Stimulated activated CD4-positive, alpha-beta T cell treated with anti-CD3 and anti-CD28 coated beads, Interleukin-1b, Interleukin-23, amount 100 ng/mL, for 48 hours (primary cell): ENCODE data around the gene ZACN.
"Not testable (repeated sequence)": the region's sequence is repeated elsewhere in the genome, so short reads cannot be mapped to it uniquely, and the experiment has no call there.

Experiments
- DNase-seq: peaks from one replicate; pipeline ENCODE4 v3.0.0-alpha.2; 2020

The ZACN gene

DNA sequence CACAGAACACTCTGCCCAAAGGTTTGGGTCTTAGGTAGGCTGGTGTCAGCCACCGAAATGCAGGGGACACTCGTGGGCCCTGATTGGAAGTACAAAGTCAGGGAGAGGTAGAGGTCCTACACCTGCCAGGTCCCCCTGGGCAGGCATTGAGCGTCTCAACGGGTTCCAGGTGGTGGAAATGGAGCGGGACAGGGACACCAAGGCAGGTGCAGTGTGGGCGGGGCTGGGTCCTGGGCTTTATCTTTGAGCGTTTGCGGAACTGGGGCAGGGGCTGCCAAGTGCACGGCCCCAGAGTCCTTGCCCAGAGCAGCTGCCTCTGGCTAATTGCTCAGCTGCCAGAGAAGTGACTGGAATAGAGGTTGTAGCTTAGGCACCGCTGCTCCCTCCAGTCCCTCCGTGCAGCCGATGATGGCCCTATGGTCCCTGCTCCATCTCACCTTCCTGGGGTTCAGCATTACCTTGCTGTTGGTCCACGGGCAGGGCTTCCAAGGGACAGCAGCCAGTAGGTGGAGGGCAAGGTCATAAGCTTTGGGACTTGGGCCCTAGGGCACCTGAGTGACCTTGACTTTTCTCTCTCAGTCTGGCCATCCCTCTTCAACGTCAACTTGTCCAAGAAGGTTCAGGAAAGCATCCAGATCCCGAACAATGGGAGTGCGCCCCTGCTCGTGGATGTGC, at the start of gene ZACN:
Gene ZACN, plus strand, starts transcription at position 323 of the 675 bp plus-strand sequence. Its CDS starts 83 bp downstream, at position 406.
- no peak for DNase-seq

DNA sequence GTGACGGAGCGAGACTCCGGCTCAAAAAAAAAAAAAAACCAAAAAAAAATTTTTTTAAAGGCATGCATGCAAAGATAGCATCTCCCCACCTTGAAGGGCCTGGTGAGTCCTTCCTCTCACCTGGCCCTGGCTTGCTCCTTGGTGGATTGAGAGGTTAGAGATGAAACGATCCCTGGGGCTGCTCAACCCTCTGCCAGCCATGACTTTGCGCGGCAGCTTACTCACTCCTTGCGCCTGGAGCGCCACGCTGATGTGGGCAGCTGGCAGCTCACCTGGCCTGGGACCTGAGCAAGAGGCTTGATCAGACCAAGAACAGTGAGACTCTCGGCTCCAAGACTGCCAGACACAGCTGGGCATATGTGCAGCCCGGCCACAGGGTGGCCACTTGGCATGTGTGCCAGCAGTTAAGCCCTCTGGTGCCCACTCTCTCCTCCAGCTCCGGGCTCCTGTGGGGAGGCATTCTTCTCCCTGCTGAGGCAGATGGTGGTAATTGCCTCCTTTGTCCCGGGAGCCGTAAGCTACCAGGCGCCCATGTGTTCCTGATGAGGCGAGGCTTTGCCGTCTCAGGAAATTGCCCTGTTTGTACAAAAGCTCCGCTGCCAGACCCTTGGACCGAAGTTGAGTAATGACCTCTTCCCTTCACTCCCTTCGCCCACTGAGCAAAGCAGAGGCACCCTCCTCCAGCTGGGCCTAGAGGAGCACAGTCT, 46.8 kb upstream of the ZACN start:
- no peak for DNase-seq

DNA sequence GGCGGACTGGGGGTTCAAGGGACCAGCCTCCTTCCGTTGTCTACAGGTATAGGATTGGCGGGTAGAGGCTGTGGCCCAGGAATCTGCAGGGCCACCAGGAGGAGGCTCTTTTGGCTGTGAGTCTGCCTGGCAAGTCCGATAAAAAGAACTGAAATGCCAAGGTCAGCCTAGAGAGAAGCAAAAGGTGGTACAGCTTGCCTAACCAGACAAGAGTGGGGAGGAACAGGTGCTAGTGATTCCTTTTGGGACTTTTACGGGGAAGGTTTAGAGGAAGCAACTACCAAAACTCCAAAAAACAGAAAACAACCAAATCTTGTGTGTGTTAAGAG, 46.2 kb upstream of the ZACN start:
- DNase-seq = no peak

DNA sequence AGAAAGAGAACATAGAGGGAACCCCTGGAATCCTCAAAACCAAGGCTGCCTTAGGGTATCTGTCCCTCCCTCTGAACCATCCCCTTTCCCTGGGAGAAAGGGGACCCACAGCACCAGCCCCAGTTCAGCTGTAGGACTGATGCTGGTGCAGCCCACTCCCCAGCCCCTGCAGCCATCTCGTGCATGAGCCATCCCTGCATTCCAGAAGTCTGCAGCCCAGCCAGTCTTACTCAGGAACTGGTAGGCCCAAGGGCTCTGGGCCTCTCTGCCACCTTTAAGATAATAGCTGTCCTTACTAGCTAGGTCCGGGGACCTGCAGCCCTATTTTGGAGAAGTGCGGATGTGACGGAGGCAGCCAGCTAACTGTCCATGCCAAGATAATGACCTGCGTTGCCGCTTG, 45.8 kb upstream of the ZACN start:
- no peak for DNase-seq

DNA sequence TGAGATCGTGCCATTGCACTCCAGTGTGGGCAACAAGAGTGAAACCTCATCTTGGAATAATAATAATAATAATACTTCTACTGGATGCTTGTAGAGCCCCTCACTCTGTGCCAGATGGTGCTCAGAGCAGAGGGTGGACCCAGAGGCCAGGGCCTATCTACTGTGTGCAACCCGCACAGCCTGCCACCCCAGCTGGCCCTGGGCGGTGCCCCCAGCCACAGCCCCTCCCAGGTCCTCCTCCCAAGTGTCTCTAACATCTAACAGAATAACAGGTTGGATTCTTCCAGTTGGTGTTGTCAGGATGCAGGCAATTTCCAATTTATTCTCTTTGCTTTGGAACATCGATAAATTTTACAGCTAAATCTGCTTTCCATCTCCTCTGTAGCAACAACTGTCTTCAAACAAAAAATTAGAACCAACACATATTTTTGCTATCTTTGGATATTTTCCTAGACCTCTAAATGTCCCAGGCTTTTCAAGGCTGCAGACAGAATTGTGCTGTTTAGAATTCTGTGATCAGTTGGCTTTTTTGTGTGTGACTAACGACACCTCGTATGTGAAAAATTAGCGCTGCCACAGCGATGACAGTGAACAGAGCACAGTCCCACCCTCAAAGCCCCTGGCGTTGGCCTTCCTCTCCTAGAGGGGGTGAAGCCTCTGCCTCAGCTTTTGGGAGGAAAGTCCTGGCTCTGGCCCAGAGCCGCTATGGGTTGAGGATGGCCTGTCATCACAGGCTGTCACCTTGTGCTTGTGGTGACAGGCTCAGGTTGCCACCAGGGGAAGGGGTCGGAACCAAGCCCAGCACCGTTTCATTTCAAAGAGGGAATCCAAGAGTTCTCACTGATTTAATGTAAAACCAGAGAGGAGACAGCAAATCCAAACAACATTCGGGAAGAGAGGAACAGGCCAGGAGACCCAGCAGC, 44.3 kb upstream of the ZACN start:
- no peak for DNase-seq

DNA sequence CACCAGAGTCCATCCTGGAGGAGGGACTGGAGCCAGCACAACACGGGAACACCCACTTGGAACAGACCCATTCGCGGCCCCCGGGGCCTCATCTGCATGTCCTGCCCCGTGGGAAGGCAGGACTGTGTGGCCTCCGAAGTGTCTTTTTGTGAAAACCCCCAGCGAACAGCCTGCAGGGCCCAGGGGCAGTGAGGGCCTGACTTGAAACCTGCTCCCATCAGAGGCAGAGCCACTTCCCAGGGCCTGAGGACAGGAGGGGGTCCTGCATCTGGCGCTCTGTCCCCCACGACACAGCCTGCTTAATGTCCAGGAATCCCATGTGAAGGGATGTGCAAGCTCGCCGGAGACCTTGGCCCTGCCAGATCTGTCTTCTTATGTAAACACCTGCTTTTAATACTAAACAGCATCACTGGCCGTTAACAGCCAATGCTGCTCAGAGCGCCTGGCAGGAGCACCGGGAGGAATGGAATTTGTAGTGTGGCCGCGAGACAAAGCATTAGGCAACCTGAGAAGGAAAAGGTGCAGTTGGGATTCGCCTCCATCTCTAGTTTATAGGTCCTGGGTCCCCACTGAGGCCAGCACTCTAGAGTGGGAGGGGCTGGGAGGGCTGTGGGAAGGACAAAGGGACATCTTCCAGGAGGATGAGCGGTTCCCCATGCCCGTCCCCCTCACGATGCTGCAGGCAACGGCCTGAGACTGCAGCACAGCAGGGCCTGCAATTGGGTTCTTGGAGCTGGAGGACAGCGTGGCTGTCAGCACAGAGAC, 42.3 kb upstream of the ZACN start:
- DNase-seq = no peak

DNA sequence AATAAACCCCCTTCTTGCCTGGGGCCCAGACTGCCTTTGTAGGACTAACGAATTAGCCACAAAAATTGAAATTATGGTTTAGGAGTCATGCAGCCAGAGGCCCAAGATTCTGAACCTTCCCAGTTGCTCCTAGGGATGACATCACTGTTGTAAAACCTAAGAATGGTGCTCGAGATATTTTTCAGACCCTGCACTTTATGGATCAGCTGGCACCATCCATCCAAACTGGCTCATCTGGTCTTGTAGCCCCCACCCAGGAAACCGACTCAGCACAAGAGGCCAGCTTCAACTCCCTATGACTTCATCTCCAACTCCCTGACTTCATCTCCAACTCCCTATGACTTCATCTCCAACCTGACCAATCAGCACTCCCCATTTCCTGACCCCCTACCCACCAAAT, 40.9 kb upstream of the ZACN start:
- DNase-seq = no peak

DNA sequence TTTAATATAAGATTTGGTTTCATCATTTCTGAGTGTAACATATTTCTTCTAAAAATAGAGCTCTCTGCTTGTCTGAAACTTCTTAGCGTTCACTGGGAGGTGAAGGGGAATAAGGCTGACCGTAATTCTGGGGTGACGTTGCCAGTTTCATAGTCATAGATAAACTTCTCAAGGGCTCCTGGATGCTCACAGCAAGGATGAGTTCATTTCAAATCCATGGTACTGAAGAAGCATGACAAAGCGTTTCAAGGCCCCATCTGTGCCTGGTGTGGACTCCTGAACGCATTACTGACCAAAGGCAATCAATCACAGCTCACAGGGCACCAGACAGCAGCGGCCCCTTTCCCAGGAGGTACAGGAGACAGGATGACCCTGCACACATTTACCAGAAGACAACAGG, 39.9 kb upstream of the ZACN start:
- no peak for DNase-seq

DNA sequence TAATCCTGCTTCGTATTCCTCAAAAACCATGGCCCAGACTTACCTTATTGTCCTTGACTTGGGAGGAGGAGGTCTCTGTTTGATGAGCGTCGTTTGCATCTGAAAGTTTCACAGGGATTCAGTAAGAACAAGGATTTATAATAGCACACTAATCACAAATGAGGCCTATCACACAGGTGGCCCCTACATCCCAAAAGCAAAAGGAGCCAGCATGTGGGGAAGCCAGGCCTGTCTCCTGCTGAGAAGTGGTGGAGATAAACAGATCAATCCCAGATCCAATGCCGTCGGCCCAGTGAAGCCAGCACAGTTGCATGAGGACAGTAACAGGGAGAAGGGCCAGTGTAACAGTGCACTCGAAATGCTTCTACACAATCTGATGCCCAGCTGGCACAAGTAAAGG, 38.6 kb upstream of the ZACN start:
- DNase-seq = no peak

DNA sequence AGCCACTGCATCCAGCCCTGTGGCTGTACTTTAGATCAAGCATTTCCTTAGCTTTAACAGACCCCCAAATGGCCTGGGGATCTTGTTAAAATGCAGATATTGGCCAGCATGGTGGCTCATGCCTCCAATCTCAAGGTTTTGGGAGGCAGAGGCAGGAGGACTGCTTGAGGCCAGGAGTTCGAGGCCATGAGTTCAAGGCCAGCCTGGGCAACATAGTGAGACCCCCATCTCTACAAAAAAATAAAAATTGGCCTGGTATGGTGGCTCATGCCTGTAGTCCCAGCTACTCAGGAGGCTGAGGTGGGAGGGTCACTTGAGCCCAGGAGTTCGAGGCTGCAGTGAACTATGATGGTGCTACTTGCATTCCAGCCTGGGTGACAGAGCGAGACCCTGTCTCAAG, 36.1 kb upstream of the ZACN start:
- DNase-seq = not testable (repeated sequence)

DNA sequence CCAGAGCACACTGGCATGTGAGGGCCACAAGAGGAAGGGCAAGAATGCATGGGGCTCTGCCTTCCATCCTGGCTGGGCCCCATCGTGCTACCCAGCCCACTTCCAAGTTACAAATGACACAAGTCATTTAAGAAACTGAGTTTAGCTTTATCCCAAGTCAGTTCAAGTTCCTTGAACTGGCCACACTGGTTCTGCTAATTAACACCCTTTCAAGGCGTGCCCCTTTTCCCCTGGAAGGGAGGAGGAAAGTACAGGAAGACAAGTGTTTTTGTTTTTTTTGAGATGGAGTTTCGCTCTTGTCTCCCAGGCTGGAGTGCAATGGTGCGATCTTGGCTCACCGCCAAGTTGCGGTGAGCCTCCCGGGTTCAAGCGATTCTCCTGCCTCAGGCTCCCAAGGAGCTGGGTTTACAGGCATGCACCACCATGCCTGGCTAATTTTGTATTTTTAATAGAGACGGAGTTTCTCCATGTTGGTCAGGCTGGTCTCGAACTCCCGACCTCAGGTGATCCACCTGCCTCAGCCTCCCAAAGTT, 34.4 kb upstream of the ZACN start:
- DNase-seq = not testable (repeated sequence)

DNA sequence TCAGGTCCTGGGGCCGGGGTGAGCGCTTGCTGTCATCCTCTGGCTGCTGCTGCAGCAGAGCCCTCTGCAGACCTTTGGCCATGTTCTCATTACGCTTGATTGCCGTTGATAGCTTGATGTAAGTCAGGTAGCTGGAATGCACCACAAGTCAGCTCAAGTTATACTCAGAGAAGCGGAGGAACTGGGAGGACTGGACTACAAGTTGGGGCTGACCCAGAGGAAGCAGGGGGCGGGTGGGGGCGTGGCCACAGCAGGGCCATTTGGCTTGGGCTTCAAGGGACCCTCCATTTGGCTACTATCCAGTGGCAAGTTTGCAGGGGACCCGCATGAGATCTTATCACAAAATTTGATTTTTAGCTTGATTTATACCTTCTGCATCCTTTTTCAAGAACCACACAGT, 32.9 kb upstream of the ZACN start:
- no peak for DNase-seq

DNA sequence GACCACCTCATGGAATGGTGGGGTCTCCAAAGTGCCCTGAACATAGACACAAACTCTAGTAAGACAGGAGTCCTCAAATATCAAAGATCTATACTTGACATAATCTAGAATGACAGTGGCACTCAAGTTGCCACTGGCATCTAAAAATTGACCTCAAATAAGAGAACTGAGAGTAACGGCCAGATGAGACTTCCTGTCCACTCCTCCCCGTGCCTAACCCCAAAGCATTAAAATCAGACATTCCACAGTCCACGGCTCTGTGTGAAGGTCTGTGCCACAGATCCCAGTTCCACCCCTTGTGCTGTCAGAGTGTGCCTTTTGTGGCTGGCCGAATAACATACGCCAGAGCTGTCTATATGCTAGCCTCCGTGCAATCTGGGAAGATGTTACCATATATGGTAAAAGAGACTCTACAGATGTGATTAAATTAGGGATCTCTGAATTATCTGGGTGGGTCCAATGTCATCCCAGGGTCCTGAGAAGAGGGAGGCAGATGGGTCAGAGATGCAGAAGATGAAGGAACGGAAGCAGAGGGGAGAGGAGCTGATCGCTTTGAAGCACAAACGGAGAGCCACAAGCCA, 30.9 kb upstream of the ZACN start:
- DNase-seq = no peak

DNA sequence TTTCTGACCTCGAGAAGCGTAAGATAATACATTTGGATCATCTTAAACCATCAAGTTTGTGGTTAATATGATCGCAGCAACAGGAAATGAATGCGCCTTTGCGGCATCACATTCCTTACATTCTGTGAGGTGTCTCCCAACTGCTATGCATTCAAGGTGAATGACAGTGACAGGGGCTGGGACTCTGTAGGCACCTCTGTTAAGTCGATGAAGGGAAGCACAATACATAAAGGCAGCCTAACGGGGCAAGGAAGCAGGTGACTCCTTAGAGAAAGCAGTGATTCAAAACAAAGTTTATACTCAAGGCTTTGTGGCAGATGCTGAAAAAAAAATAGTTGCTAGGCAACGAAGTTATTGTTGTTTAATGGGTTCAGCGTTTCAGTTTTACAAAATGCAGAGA, 30.3 kb upstream of the ZACN start:
- no peak for DNase-seq

DNA sequence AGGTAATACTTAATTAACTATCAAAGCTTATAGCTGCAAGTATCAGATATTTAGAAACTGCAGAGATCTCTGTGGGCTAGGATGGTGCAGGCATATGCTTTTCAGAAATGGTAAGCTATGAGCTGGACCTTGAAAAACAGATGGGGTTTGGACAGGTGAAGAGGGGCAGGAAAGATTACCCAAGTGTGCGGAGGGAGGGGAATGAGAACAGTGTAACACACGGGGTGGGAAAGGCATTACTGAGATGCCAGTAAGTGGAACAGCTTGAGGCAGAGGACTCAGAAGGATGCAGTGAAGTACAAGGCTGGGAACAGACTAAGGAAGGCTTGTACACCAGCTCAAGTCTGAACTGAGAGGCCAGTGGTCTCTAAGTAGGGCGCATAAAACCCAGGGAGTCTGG, 29.7 kb upstream of the ZACN start:
- DNase-seq = no peak

DNA sequence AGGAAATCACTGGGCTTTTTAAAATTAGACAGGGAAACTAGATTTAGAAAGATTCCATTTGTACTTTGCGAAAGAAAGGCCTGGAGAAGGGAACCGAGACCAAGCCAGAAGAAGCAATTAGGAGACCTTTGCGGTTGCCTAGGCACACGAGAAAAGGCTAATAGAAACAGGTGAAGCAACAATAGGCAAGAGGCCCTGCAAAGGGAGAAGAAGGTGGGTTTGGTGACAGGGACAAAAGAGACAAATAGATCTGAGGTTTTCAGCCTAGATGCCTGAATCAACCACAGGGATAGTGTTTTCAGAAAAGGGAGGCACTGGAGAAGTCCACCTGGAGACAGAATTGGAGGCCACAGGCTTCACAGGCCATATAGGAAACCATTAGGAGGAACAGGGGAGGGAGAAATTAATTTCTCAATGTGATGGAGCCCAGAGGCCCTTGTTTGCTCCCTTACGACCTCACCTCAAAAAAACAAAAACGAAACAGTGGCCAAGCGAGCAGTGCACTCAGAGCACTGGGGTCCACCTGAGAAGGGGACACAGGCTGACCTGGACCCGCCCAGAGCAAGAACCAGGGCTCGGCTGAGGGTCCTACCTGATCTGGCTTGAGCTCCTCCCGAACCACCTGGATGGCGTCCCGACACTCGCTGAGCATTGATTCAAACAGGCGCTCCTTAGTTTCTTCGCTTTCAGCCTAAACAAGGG, 29.0 kb upstream of the ZACN start:
- DNase-seq = no peak

DNA sequence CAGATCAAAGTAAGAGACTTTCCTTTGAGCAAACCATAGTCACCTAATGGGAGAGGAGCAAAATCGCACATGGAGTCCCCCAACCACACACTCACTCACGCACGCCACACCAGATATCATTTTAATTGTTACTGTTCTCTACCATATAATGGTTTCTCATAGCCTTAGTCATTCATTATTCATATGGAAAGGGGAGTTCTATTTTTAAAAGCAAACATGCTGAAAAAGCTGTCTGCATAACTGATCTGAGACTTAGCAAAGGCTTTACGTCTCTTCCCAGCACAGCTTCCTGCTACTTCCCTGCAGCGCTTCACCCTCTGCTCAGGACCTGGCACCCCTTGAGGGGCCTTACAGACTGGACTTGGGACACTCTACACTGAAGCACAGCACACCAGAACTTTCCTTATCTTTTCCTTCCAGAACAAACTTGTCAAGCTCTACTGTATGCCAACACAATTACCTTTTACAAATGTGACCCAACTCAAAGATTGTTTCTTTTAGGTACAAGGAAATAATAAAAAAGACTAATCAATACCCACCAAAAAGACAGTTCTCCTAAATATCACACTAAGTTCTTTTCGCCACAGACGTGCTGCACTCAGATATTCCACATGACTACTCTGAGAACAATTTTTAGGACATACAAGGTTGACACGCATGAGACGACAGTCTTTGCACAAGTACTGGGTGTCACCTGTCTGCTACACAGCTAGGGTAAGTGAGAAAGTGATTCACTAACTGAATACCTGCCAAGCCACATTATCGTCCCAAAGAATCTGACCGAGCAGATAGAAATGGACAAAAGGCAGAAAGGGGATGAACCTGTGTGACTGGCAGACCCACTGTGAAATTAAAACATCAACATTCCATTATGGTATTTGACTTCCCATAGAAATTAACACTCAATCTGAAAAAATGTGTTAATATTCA, 28.2 kb upstream of the ZACN start:
- DNase-seq = no peak

DNA sequence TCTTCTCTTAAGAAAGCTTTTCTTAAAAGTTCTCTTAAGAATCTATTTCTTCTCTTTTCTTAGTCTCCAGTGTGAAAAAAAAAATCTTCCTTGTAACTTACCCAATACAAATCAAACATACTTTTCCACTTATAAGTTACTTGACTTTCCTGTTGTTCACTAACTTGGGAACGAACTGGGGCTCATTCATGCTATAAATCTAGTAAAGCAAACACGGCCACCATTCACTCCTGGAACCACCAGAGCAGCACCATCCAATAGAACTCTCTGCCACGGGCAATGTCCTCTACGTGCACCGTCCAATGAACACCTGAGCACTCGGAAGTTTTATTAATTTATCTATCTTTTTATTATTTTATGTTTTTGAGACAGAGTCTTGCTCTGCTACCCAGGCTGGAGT, 27.4 kb upstream of the ZACN start:
- no peak for DNase-seq

DNA sequence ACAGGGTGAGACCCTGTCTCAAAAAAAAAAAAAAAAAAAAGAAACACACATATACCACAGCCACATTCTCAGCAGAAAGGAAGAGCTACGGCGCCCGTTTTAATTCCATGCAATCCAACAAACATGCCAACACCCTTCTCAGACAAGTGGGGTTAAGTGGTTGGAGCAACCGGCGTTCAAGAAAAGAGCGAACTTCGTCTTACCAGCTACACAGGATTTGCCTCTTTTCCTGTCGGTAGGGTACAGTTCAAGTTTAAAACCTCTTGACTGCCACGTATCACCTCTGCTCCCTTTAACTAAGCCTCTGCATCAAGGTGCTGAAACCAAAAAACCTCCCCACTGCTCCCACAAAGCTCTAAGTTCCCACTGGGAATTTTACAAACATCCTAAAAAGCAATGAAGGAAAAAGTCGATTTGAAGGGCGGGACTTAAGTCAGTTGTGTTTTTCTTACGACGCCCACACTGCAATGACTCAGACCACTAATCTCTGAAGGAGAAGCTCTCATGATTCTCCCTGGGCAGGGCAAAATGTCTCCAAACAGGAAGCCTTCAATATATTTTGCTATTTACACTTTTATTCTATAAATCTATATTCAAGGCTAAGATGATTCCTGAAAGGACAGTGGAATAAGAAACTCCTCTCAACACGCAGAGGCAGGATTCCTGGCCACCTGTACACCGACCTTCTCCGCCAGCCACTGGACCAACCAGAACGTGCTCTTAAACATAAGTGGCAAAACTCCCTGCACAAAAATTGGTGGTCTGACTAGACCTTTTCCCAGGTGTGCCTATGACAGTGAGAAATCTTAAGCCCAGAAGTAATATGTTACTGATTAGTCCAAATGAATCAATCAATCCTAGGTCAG, 25.5 kb upstream of the ZACN start:
- no peak for DNase-seq

DNA sequence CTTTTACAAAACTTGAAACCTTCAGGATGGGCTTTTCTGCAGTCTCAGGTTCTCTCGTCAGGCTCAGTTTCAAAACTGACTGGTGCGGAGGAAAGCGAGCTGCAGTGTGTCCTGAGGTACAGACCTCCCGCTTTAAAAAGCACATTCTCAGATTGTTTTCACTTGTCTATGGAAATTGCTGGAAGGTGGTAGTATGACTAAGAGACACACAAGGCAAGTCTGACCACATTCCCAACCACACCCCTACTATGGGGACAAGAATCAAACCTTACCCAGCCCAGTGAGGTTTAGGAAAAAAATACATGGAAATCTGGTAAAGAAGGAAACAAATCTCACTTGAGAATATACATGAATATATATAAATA, 24.9 kb upstream of the ZACN start:
- no peak for DNase-seq
